ENCODE data around the gene RHOB. TPM values are rescaled to one million over a fixed set of nuclear protein-coding genes. Genes with fewer than 3 reads are reported as not detected.

The RHOB gene
- total and polyA plus RNA-seq, 4 donors: 82.6 to 634 (median 160) TPM

DNA sequence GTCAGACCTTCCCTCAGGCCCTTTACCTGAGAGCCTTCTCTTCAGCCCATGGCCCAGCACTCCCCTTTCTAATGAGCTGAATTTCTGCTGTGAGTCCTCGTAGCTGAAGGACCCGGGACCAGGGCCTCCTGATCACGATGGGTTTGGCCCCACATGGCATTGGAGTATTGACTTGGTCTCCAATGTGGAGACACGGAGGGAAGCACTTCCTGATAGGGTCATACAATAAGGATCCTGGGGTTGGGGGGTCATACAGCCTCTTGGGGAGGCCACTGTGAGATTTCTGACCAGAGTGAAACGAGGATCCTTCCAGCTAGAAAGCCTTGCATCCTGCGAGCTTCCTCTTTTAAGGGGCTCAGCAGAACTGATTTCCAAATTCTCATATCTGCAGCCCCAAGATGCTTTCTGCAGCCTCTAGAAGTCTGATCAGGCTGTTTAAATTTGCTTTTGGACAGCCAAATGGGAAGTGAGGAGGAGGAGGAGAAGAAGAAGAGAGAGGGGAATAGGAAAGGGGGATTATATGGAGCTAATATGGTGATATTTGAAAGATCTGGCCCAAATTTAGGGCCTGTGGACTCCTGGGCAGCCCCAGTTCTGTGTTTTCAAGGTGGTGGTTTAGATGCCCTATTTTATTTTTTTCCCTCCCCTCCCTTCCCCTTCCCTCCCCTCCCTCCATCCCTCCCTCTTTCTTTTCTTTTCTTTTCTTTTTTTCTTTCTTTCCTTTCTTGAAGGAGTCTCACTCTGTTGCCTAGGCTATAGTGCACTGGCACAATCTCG lies 38.9 kb downstream of the RHOB start:
- WGBS: 74% methylated on average over 7 of the region's 7 CpGs

More for the DNA sequence above, 38.9 kb downstream of the RHOB start:
- H3K27ac ChIP-seq (ENCODE audit: low read depth in 1 of 2, low read length in 2 of 2): no peak overlapping the region
- H3K4me3 ChIP-seq (ENCODE audit: low read depth in 1 of 3, low read length in 3 of 3): no peak overlapping the region
- peaks cover 0 to 3% (median 1%) of the 10 kb centered on the region in 4 donors for H3K4me1 ChIP-seq (ENCODE audit: control insufficient read depth in 4 of 4, insufficient read depth in 4 of 4, low read length in 3 of 4)
- no peak for DNase-seq (ENCODE audit: low spot score)
- no peak overlapping the region for H3K9ac ChIP-seq (ENCODE audit: low read depth in 1 of 2, low read length in 2 of 2)
- H3K27me3 ChIP-seq (ENCODE audit: control insufficient read depth in 4 of 4, insufficient read depth in 4 of 4, low read length in 3 of 4): no peaks in the 10 kb centered on the region
- H3K9me3 ChIP-seq (ENCODE audit: control insufficient read depth in 4 of 4, low read length in 3 of 4): no peaks in the 10 kb centered on the region
- H3K36me3 ChIP-seq (ENCODE audit: control insufficient read depth in 4 of 4, insufficient read depth in 3 of 4, low read depth in 1 of 4, low read length in 3 of 4): no peaks in the 10 kb centered on the region
- TF ChIP-seq, protein P1, sequence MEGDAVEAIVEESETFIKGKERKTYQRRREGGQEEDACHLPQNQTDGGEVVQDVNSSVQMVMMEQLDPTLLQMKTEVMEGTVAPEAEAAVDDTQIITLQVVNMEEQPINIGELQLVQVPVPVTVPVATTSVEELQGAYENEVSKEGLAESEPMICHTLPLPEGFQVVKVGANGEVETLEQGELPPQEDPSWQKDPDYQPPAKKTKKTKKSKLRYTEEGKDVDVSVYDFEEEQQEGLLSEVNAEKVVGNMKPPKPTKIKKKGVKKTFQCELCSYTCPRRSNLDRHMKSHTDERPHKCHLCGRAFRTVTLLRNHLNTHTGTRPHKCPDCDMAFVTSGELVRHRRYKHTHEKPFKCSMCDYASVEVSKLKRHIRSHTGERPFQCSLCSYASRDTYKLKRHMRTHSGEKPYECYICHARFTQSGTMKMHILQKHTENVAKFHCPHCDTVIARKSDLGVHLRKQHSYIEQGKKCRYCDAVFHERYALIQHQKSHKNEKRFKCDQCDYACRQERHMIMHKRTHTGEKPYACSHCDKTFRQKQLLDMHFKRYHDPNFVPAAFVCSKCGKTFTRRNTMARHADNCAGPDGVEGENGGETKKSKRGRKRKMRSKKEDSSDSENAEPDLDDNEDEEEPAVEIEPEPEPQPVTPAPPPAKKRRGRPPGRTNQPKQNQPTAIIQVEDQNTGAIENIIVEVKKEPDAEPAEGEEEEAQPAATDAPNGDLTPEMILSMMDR (IDR thresholded peaks at IDR 0.05; ENCODE audit: low read depth, low read length, missing input control): no peak
- TF ChIP-seq, protein P2, sequence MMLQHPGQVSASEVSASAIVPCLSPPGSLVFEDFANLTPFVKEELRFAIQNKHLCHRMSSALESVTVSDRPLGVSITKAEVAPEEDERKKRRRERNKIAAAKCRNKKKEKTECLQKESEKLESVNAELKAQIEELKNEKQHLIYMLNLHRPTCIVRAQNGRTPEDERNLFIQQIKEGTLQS (IDR thresholded peaks at IDR 0.05): no peak
- TF ChIP-seq, protein P3, sequence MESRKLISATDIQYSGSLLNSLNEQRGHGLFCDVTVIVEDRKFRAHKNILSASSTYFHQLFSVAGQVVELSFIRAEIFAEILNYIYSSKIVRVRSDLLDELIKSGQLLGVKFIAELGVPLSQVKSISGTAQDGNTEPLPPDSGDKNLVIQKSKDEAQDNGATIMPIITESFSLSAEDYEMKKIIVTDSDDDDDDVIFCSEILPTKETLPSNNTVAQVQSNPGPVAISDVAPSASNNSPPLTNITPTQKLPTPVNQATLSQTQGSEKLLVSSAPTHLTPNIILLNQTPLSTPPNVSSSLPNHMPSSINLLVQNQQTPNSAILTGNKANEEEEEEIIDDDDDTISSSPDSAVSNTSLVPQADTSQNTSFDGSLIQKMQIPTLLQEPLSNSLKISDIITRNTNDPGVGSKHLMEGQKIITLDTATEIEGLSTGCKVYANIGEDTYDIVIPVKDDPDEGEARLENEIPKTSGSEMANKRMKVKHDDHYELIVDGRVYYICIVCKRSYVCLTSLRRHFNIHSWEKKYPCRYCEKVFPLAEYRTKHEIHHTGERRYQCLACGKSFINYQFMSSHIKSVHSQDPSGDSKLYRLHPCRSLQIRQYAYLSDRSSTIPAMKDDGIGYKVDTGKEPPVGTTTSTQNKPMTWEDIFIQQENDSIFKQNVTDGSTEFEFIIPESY (IDR thresholded peaks at IDR 0.05): no peak
- TF ChIP-seq HNF4A (conservative IDR thresholded peaks at IDR 0.05) (no peak), YY1 (IDR thresholded peaks at IDR 0.05) (no peak), RXRA (IDR thresholded peaks at IDR 0.05) (no peak), FOXA1 (IDR thresholded peaks at IDR 0.05) (no peak), NR2F2 (IDR thresholded peaks at IDR 0.05) (no peak), JUND (IDR thresholded peaks at IDR 0.05) (no peak), TAF1 (conservative IDR thresholded peaks at IDR 0.05) (no peak), FOXA2 (IDR thresholded peaks at IDR 0.05) (no peak), GABPA (IDR thresholded peaks at IDR 0.05 in 1 of 2, conservative IDR thresholded peaks at IDR 0.05 in 1 of 2) (no peak), EGR1 (IDR thresholded peaks at IDR 0.05; ENCODE audit: low read depth in 2 of 2) (no peak), RAD21 (IDR thresholded peaks at IDR 0.05) (no peak)
- TF ChIP-seq, protein P4, sequence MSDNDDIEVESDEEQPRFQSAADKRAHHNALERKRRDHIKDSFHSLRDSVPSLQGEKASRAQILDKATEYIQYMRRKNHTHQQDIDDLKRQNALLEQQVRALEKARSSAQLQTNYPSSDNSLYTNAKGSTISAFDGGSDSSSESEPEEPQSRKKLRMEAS (IDR thresholded peaks at IDR 0.05): no peak
- TF ChIP-seq, protein P5, sequence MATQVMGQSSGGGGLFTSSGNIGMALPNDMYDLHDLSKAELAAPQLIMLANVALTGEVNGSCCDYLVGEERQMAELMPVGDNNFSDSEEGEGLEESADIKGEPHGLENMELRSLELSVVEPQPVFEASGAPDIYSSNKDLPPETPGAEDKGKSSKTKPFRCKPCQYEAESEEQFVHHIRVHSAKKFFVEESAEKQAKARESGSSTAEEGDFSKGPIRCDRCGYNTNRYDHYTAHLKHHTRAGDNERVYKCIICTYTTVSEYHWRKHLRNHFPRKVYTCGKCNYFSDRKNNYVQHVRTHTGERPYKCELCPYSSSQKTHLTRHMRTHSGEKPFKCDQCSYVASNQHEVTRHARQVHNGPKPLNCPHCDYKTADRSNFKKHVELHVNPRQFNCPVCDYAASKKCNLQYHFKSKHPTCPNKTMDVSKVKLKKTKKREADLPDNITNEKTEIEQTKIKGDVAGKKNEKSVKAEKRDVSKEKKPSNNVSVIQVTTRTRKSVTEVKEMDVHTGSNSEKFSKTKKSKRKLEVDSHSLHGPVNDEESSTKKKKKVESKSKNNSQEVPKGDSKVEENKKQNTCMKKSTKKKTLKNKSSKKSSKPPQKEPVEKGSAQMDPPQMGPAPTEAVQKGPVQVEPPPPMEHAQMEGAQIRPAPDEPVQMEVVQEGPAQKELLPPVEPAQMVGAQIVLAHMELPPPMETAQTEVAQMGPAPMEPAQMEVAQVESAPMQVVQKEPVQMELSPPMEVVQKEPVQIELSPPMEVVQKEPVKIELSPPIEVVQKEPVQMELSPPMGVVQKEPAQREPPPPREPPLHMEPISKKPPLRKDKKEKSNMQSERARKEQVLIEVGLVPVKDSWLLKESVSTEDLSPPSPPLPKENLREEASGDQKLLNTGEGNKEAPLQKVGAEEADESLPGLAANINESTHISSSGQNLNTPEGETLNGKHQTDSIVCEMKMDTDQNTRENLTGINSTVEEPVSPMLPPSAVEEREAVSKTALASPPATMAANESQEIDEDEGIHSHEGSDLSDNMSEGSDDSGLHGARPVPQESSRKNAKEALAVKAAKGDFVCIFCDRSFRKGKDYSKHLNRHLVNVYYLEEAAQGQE (IDR thresholded peaks at IDR 0.05): no peak

All from liver (tissue), 9 donors.